Esophagus squamous epithelium (tissue), 4 donors: Measurements from ENCODE around the gene RHOV.

Experiments used
- POLR2A ChIP-seq, 4 donors: fragments of 450-650 bp; IDR thresholded peaks; one replicate each; pipeline ENCODE4 v1.6.1; 2017; ENCODE audit warnings: antibody characterized with exemption in 4 of 4, mild to moderate bottlenecking in 4 of 4, moderate library complexity in 3 of 4
- TF ChIP-seq, protein P1 (sequence below), 6 experiments: fragments of 450-650 bp in 4 of 6; fragments of 200-600 bp in 2 of 6; sonication (generic) in 2 of 6; IDR thresholded peaks; one replicate each; pipeline ENCODE4 v1.5.1; 2016 to 2019; ENCODE audit warnings: antibody characterized with exemption in 6 of 6, mild to moderate bottlenecking in 4 of 6, moderate library complexity in 4 of 6

DNA sequence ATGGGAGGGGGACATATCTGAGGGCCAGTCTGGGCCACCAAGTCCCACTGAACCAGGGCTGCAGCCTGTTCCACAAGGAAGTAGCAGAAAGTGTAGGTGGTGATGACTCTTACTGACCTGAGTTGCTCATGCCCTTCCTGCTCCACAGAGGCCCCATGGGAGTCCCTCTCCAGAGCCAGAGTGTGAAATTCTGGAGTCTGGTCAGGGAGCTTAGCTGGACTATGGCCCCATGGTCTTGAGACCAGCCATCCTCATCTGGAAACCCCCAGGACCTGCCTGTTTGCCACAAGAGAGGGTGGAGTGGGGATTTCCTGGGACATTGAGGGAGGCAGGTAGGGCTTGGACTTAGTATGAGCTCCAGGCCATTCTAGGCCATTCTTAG lies 27.2 kb downstream of the RHOV start:
- TF ChIP-seq, protein P1, sequence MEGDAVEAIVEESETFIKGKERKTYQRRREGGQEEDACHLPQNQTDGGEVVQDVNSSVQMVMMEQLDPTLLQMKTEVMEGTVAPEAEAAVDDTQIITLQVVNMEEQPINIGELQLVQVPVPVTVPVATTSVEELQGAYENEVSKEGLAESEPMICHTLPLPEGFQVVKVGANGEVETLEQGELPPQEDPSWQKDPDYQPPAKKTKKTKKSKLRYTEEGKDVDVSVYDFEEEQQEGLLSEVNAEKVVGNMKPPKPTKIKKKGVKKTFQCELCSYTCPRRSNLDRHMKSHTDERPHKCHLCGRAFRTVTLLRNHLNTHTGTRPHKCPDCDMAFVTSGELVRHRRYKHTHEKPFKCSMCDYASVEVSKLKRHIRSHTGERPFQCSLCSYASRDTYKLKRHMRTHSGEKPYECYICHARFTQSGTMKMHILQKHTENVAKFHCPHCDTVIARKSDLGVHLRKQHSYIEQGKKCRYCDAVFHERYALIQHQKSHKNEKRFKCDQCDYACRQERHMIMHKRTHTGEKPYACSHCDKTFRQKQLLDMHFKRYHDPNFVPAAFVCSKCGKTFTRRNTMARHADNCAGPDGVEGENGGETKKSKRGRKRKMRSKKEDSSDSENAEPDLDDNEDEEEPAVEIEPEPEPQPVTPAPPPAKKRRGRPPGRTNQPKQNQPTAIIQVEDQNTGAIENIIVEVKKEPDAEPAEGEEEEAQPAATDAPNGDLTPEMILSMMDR (IDR thresholded peaks at IDR 0.05) = no peak
- no peak for TF ChIP-seq POLR2A (IDR thresholded peaks at IDR 0.05)
